Activated T-helper 2 cell treated with anti-CD3 and anti-CD28 coated beads, Interferon-gamma antibody, Interleukin-2, Interleukin-4, amounts not matched to agents 10 μg/mL and 5 μg/mL and 100 μg/mL, durations not matched to agents 14 hours and 24 hours and 36 hours (primary cell): Measurements from ENCODE around the gene EIF6. TPM values are rescaled to one million over a fixed set of nuclear protein-coding genes. Genes with fewer than 3 reads are reported as not detected.
"Not testable (repeated sequence)": the region's sequence is repeated elsewhere in the genome, so short reads cannot be mapped to it uniquely, and the experiment has no call there.

ENCODE experiments used
- DNase-seq: peaks from one replicate; pipeline ENCODE4 v3.0.0; 2021; ENCODE audit warnings: low spot score
- H3K27ac Mint-ChIP-seq: one replicate; pipeline ENCODE4 v1.8.0; 2021; ENCODE audit warnings: mixed read lengths
- H3K27me3 Mint-ChIP-seq: one replicate; pipeline ENCODE4 v1.8.0; 2021; ENCODE audit warnings: low read depth, mixed read lengths
- H3K36me3 Mint-ChIP-seq: one replicate; pipeline ENCODE4 v1.8.0; 2021; ENCODE audit warnings: low read depth, mixed read lengths
- H3K4me1 Mint-ChIP-seq: one replicate; pipeline ENCODE4 v1.8.0; 2021; ENCODE audit warnings: low read depth, mixed read lengths
- H3K4me3 Mint-ChIP-seq: one replicate; pipeline ENCODE4 v1.8.0; 2021; ENCODE audit warnings: low read depth, mild to moderate bottlenecking, moderate library complexity, mixed read lengths
- H3K9me3 Mint-ChIP-seq: one replicate; pipeline ENCODE4 v1.8.0; 2021; ENCODE audit warnings: mixed read lengths
- intact Hi-C: fragments of 100-400 bp; cut with micrococcal nuclease; formaldehyde crosslinking; loops from one replicate; pipeline ENCODE4 v1.15.1; 2023
- total RNA-seq: library from RNA; stranded (reverse); gene quantifications from 2 replicates; pipeline ENCODE4 v1.2.3, GENCODE V29; 2022

The EIF6 gene
- total RNA-seq, 1 donor from 2014 or later, result 183 TPM

DNA sequence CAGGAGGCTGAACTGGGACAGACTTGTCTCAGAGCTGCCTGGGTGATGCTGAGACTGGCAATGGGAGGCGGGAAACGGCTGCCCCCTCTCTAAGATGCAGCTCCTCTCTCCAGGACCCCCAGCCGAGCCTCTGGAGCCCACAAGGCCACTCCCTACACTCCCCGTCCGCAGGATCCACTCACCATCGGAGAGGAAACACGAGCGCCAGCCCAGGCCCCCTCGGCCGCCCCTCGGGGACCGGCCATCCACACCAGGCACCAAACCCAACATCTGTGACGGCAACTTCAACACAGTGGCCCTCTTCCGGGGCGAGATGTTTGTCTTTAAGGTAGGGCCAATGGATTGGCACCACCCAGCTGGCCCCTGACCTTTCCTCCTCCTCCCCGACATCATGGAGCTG lies 17.5 kb downstream of the EIF6 start:
- DNase-seq, result no peak
- Mint-ChIP-seq H3K36me3 (peaks cover 16% of the 10 kb centered on the region), H3K27me3 (no peaks in the 10 kb centered on the region), H3K4me1 (no peaks in the 10 kb centered on the region), H3K4me3 (no peak overlapping the region), H3K9me3 (no peaks in the 10 kb centered on the region), H3K27ac (no peak overlapping the region)
- intact Hi-C loops, result no loop called here

DNA sequence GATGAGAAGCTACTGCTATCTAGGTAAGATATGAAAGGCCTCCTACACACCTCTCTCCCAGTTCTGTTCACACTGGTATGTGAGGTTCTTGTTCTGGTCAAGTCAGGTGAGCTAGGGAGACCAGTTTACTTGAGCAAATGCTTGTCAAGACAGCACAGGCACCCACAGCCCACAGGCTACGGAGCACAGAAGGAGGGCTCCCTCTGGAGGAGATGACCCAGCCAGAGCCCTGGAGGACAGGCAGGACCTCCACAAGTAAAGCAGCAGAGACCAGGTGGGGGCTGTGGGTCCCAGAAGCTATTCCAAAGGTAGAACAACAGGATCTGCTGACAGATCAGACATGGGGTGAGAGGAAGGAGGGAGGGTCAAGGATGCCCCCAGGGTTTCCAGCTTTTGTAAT lies 19.8 kb downstream of the EIF6 start:
- no peaks in the 10 kb centered on the region for H3K9me3 Mint-ChIP-seq
- no peak overlapping the region for H3K4me3 Mint-ChIP-seq
- no peak overlapping the region for H3K27ac Mint-ChIP-seq
- H3K4me1 Mint-ChIP-seq, result no peaks in the 10 kb centered on the region
- H3K36me3 Mint-ChIP-seq, result peaks cover 16% of the 10 kb centered on the region
- DNase-seq, result no peak
- intact Hi-C loops, result no loop called here
- no peaks in the 10 kb centered on the region for H3K27me3 Mint-ChIP-seq

DNA sequence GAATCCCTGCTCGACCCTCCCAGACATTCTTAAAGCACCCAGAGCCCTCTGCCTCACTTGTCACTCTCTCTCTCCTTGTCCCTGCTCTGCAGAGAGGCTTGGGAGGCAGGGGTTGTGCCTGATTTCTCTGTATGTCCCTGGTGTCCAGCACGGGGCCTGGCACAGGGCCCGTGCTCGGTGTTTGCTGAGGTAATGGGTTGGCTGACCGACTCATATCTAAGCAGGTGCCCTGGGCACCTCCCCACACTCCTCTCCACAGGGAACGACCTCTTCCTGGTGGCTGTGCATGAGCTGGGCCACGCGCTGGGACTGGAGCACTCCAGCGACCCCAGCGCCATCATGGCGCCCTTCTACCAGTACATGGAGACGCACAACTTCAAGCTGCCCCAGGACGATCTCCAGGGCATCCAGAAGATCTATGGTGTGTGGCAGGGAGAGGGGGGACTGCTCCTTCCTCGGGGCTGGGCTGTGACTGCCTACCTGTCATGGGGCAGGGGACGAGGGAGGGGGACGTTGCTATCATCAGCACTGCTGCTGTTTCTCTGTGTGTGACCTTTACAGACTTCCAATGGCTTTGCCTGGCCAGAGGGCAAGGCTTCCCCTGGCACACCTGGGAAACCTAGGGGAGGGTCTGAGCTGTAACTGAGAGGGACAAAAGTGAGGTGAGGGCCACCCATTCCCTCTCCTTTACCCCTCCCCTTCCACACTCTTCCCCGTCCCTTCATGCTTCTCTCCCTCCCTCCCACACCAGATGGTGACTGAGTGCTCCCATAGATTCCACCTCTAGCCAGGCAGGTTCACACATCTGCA lies 20.8 kb downstream of the EIF6 start:
- intact Hi-C loops, result no loop called here
- Mint-ChIP-seq H3K9me3 (no peaks in the 10 kb centered on the region), H3K4me3 (no peak overlapping the region), H3K36me3 (peaks cover 11% of the 10 kb centered on the region), H3K4me1 (no peaks in the 10 kb centered on the region), H3K27ac (no peak overlapping the region), H3K27me3 (no peaks in the 10 kb centered on the region)
- DNase-seq, result no peak

DNA sequence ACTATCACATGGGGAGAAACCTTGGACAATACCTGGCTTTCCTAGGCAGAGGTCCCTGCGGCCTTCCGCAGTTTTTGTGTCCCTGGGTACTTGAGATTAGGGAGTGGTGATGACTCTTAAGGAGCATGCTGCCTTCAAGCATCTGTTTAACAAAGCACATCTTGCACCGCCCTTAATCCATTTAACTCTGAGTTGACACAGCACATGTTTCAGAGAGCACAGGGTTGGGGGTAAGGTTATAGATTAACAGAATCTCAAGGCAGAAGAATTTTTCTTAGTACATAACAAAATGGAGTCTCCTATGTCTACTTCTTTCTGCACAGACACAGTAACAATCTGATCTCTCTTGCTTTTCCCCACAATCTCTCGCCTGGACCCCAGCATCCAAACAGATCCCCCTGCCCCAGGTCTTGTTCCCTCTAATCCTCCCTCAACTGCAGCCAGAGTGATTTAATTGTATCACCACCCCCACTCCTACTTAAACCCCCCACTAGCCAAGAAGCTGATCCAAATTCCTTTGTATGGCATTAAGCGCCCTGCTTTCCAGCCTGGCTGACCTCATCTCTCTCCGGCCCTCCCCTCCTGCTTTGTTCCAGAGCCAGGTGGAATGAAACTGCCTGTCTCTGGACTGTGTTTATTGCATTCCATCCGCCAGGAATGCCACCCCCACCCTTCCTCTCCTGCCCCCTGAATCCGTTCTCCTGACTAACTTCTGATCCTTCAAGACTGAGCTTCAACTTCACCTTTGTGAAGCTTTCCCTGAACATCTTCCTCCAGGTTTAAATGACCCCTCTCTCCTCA lies 21.6 kb downstream of the EIF6 start:
- H3K4me1 Mint-ChIP-seq, result not testable (repeated sequence)

DNA sequence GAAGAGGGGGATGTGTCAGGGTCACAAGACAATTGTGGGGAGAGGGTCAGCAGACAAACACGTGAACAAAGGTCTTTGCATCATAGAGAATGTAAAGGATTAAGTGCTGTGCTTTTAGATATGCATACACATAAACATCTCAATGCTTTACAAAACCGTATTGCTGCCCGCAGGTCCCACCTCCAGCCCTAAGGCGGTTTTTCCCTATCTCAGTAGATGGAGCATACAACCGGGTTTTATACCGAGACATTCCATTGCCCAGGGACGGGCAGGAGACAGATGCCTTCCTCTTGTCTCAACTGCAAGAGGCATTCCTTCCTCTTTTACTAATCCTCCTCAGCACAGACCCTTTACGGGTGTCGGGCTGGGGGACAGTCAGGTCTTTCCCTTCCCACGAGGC lies 22.3 kb downstream of the EIF6 start:
- H3K27me3 Mint-ChIP-seq, intact Hi-C loops, H3K36me3 Mint-ChIP-seq, DNase-seq, H3K9me3 Mint-ChIP-seq, H3K4me1 Mint-ChIP-seq, H3K27ac Mint-ChIP-seq, H3K4me3 Mint-ChIP-seq: not testable (repeated sequence)

More for the DNA sequence above, 21.6 kb downstream of the EIF6 start:
- H3K27me3 Mint-ChIP-seq, H3K9me3 Mint-ChIP-seq, H3K27ac Mint-ChIP-seq, intact Hi-C loops, DNase-seq, H3K4me3 Mint-ChIP-seq: not testable (repeated sequence)
- H3K36me3 Mint-ChIP-seq, result peaks cover 11% of the 10 kb centered on the region

DNA sequence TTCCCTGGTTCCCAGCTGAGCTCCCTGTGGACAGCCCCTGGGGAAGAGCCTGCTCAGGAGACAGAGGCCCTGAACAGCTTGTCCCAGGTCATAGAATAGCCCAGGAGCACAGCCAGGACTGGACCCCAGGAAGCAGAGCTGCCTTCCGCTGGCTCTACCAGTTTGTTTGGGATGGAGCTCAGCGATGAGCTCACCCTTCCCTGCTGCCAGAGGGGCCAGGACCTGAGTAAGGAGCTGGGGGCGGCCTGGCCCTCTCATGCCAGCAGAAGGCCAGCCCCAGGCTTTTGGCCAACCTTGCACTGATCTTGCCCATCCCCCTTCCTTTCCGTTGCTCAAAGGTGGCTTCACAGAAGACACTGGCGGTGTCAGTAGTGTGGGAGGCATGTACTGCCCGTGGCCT lies 24.1 kb downstream of the EIF6 start:
- peaks cover 5% of the 10 kb centered on the region for H3K36me3 Mint-ChIP-seq
- H3K9me3 Mint-ChIP-seq, result no peaks in the 10 kb centered on the region
- intact Hi-C loops, result no loop called here
- no peaks in the 10 kb centered on the region for H3K27me3 Mint-ChIP-seq
- no peak overlapping the region for H3K27ac Mint-ChIP-seq
- DNase-seq, result no peak
- H3K4me3 Mint-ChIP-seq, result no peak overlapping the region
- no peaks in the 10 kb centered on the region for H3K4me1 Mint-ChIP-seq

DNA sequence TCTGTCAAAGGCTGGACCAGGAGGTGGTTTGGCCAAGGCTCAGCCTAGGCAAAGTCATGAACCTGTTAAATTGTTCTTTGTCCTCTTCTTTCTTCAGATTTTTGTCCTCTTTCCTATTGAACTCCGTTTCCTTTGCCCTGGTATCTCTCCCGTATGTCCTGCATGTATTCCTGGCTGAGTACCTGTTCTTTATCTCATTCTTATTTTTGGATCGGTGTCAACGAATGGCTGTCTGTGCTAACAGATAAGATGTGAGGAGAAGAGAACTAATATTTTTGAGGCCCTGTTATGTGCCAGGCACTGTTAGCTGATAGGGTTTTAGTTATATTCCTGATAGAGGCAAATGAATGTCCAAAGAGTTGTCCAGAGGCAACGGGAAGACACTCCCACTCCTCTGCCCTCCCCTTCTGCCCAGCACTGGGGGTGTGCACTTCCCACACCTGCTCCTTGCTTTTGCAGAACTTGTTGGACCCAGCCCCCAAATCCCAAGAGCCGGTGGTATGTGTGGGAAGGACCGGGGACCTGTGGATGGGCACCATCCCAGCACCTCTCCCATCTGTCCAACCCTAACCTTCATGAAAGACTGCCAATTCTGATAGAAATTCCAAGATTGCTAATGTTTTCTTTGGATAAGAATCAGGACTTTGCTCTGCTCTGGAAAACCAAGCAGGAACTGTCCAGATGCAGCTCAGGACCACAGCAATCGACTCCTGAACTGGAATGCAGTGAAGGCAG lies 27.2 kb downstream of the EIF6 start:
- Mint-ChIP-seq H3K4me3 (no peak overlapping the region), H3K9me3 (no peaks in the 10 kb centered on the region), H3K27ac (no peak overlapping the region), H3K36me3 (no peaks in the 10 kb centered on the region), H3K4me1 (peaks cover 2% of the 10 kb centered on the region), H3K27me3 (no peaks in the 10 kb centered on the region)
- intact Hi-C loops, result no loop called here
- DNase-seq, result no peak

DNA sequence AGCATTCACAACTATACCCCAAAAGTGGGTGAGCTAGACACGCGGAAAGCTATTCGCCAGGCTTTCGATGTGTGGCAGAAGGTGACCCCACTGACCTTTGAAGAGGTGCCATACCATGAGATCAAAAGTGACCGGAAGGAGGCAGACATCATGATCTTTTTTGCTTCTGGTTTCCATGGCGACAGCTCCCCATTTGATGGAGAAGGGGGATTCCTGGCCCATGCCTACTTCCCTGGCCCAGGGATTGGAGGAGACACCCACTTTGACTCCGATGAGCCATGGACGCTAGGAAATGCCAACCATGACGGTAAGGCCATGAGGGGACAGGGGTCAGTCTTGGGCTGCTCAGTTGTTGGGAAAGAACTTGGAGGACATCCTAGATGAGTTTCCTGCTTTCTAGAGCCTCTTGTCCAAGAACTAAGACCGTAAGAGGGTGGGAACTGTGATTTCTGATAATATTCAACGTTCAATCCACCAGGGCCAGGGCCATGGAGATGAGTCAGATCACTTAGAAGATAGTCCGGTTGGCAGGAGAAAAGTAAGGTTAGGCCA lies 30.0 kb downstream of the EIF6 start:
- intact Hi-C loops, result no loop called here
- no peak overlapping the region for H3K4me3 Mint-ChIP-seq
- H3K27ac Mint-ChIP-seq, result no peak overlapping the region
- no peak for DNase-seq
- peaks cover 17% of the 10 kb centered on the region for H3K4me1 Mint-ChIP-seq
- H3K27me3 Mint-ChIP-seq, result no peaks in the 10 kb centered on the region
- H3K36me3 Mint-ChIP-seq, result no peaks in the 10 kb centered on the region
- H3K9me3 Mint-ChIP-seq, result no peaks in the 10 kb centered on the region

DNA sequence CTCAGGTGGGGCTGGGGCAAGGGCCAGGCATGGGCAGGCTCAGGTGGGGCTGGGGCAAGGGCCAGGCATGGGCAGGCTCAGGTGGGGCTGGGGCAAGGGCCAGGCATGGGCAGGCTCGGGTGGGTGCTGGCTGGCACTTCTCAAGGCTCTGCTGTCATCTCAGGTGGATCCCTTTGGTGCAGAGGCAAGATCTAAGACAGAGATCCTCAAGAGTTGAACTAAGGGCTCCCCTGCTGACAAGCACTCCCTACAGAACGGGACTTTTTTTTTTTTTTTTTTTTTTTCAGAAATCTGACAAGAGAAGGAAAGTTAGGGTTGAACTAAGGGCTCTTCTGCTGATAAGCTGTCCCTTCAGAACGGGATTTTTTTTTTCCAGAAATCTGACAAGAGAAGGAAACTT lies 31.6 kb downstream of the EIF6 start:
- intact Hi-C loops, result no loop called here
- no peaks in the 10 kb centered on the region for H3K36me3 Mint-ChIP-seq

DNA sequence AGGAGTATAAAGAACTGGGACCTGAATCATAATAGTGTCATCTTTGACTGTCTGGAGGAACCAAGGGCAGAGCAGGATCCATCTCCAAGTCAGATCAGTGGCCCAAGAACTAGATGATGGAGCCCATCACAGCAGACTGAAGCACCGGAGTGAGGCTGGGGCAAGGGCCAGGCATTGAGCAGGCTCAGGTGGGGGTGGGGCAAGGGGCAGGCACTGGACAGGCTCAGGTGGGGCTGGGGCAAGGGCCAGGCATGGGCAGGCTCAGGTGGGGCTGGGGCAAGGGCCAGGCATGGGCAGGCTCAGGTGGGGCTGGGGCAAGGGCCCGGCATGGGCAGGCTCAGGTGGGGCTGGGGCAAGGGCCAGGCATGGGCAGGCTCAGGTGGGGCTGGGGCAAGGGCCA lies 32.0 kb downstream of the EIF6 start:
- Mint-ChIP-seq H3K4me1 (peaks cover 17% of the 10 kb centered on the region), H3K27ac (peak overlapping the region; percentile 91)
- DNase-seq, intact Hi-C loops, H3K4me3 Mint-ChIP-seq, H3K9me3 Mint-ChIP-seq, H3K36me3 Mint-ChIP-seq, H3K27me3 Mint-ChIP-seq: not testable (repeated sequence)

More for the DNA sequence above, 31.6 kb downstream of the EIF6 start:
- H3K4me1 Mint-ChIP-seq, result peaks cover 17% of the 10 kb centered on the region
- H3K27me3 Mint-ChIP-seq, result no peaks in the 10 kb centered on the region
- no peaks in the 10 kb centered on the region for H3K9me3 Mint-ChIP-seq
- DNase-seq, result no peak
- no peak overlapping the region for H3K4me3 Mint-ChIP-seq
- H3K27ac Mint-ChIP-seq, result no peak overlapping the region

DNA sequence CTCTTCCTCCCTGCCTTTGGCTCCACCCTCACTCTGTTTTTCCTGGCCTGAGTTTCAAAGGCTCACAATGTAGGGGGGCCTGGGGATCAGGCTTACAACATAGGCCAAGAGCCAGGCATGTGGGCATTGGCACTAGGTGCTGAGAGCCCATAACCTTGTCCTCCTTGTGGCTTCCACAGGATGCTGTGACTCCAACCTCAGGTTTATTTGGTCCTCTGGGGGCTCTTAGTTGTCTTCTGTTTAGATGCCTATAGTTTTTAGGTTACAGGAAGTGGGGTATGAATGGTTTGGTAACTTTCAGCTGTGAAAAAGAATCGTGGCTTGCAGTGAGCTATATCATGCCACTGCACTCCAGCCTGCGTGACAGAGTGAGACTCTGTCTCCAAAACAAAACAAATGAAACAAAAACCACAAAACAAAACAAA lies 32.5 kb downstream of the EIF6 start:
- Mint-ChIP-seq H3K4me1 (peaks cover 17% of the 10 kb centered on the region), H3K27me3 (no peaks in the 10 kb centered on the region), H3K4me3 (peak overlapping the region; percentile 14), H3K9me3 (no peaks in the 10 kb centered on the region), H3K36me3 (no peaks in the 10 kb centered on the region), H3K27ac (peak overlapping the region; percentile 91)
- intact Hi-C loops, result no loop called here
- DNase-seq, result peak; percentile 44

DNA sequence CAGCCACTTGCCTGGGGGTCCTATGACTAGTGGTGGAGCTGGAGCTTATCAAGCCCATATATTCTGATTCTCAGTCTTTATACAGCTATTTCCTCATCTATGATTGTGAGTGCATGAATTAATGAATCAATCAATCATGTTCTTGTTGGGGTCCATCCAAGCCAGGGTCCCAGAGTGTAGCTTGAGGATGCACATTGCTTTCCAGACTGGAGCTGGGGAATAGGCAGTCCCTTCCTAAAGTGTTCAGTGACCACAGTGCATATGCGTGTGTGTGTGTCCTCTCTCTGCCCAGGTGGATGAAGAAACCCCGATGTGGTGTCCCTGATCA lies 33.0 kb downstream of the EIF6 start:
- Mint-ChIP-seq H3K4me3 (no peak overlapping the region), H3K4me1 (peaks cover 17% of the 10 kb centered on the region), H3K27ac (peak overlapping the region; percentile 91), H3K27me3 (no peaks in the 10 kb centered on the region), H3K9me3 (no peaks in the 10 kb centered on the region), H3K36me3 (no peaks in the 10 kb centered on the region)
- intact Hi-C loops, result no loop called here
- no peak for DNase-seq
